H1 (cell line): ENCODE data around the gene GPSM1. TPM values are rescaled to one million over a fixed set of nuclear protein-coding genes. Genes with fewer than 3 reads are reported as not detected.

Experiments used
- CHD1 ChIP-seq: IDR thresholded peaks from 2 replicates; pipeline ENCODE4 v1.6.1; 2012; ENCODE audit warnings: low read depth, low read length, improper control_type of control experiment
- JUND ChIP-seq: IDR thresholded peaks from 2 replicates; pipeline ENCODE4 v1.6.1; 2011; ENCODE audit warnings: mild to moderate bottlenecking, improper control_type of control experiment, low read length
- TAF1 ChIP-seq: IDR thresholded peaks from 2 replicates; pipeline ENCODE4 v1.6.1; 2011; ENCODE audit warnings: mild to moderate bottlenecking, low read depth, low read length
- polyA plus RNA-seq, 7 experiments: library from polyadenylated mRNA; depleted of rRNA in 3 of 7; stranded (reverse) in 5 of 7; unstranded in 2 of 7; fragments of >200 nt in 5 of 7; fragments of 200-250 nt in 2 of 7; gene quantifications; 1 replicate in 5 of 7; 2 replicates in 1 of 7; 4 replicates in 1 of 7; pipeline versions ENCODE4 v1.2.1 to v1.2.3, GENCODE V29; 2011 to 2013; ENCODE audit warnings: missing spikeins in 2 of 7, mixed read lengths in 2 of 7
- total RNA-seq: library from RNA; stranded (reverse); fragmentation: NEBNext Ultra II Directional; extraction: Animal tissue kit (Norgen Biotek cat#: 25700); gene quantifications from 2 replicates; pipeline ENCODE4 v1.2.1, GENCODE V29; 2021
- TF ChIP-seq, protein P1 (sequence below): fragments of 300-600 bp; sonication (generic); IDR thresholded peaks from 2 replicates; pipeline ENCODE4 v1.7.1; 2012; ENCODE audit warnings: low read length, moderate library complexity, mild to moderate bottlenecking, inconsistent platforms; ENCODE audit not compliant: insufficient replicate concordance

GPSM1 gene
- total and polyA plus RNA-seq, 2 of the 8 experiments (the other 6 are each of a cell fraction or from before 2014, with no cell fraction given): 12.8 to 18.0 TPM

DNA sequence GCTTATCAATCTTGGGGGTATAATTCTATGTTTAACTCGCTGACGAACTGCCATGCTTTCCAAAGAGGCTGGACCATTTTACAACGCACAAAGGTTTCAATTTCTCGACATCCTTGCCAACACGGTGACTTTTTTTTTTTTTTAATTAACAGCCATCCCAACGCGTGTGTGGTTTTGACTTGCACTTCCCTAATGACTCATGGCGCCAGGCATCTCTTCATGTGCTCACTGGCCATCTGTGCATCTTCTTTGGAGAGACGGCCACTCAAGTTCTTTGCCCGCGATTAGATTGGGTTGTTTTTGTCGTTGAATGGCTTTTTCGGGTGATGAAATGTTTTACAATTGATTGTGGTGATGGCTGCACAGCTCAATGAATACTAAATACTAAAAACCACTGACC lies 58.7 kb downstream of the GPSM1 start (continued):
- TF ChIP-seq, protein P1, sequence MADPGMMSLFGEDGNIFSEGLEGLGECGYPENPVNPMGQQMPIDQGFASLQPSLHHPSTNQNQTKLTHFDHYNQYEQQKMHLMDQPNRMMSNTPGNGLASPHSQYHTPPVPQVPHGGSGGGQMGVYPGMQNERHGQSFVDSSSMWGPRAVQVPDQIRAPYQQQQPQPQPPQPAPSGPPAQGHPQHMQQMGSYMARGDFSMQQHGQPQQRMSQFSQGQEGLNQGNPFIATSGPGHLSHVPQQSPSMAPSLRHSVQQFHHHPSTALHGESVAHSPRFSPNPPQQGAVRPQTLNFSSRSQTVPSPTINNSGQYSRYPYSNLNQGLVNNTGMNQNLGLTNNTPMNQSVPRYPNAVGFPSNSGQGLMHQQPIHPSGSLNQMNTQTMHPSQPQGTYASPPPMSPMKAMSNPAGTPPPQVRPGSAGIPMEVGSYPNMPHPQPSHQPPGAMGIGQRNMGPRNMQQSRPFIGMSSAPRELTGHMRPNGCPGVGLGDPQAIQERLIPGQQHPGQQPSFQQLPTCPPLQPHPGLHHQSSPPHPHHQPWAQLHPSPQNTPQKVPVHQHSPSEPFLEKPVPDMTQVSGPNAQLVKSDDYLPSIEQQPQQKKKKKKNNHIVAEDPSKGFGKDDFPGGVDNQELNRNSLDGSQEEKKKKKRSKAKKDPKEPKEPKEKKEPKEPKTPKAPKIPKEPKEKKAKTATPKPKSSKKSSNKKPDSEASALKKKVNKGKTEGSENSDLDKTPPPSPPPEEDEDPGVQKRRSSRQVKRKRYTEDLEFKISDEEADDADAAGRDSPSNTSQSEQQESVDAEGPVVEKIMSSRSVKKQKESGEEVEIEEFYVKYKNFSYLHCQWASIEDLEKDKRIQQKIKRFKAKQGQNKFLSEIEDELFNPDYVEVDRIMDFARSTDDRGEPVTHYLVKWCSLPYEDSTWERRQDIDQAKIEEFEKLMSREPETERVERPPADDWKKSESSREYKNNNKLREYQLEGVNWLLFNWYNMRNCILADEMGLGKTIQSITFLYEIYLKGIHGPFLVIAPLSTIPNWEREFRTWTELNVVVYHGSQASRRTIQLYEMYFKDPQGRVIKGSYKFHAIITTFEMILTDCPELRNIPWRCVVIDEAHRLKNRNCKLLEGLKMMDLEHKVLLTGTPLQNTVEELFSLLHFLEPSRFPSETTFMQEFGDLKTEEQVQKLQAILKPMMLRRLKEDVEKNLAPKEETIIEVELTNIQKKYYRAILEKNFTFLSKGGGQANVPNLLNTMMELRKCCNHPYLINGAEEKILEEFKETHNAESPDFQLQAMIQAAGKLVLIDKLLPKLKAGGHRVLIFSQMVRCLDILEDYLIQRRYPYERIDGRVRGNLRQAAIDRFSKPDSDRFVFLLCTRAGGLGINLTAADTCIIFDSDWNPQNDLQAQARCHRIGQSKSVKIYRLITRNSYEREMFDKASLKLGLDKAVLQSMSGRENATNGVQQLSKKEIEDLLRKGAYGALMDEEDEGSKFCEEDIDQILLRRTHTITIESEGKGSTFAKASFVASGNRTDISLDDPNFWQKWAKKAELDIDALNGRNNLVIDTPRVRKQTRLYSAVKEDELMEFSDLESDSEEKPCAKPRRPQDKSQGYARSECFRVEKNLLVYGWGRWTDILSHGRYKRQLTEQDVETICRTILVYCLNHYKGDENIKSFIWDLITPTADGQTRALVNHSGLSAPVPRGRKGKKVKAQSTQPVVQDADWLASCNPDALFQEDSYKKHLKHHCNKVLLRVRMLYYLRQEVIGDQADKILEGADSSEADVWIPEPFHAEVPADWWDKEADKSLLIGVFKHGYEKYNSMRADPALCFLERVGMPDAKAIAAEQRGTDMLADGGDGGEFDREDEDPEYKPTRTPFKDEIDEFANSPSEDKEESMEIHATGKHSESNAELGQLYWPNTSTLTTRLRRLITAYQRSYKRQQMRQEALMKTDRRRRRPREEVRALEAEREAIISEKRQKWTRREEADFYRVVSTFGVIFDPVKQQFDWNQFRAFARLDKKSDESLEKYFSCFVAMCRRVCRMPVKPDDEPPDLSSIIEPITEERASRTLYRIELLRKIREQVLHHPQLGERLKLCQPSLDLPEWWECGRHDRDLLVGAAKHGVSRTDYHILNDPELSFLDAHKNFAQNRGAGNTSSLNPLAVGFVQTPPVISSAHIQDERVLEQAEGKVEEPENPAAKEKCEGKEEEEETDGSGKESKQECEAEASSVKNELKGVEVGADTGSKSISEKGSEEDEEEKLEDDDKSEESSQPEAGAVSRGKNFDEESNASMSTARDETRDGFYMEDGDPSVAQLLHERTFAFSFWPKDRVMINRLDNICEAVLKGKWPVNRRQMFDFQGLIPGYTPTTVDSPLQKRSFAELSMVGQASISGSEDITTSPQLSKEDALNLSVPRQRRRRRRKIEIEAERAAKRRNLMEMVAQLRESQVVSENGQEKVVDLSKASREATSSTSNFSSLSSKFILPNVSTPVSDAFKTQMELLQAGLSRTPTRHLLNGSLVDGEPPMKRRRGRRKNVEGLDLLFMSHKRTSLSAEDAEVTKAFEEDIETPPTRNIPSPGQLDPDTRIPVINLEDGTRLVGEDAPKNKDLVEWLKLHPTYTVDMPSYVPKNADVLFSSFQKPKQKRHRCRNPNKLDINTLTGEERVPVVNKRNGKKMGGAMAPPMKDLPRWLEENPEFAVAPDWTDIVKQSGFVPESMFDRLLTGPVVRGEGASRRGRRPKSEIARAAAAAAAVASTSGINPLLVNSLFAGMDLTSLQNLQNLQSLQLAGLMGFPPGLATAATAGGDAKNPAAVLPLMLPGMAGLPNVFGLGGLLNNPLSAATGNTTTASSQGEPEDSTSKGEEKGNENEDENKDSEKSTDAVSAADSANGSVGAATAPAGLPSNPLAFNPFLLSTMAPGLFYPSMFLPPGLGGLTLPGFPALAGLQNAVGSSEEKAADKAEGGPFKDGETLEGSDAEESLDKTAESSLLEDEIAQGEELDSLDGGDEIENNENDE: no peak
- no peak for TF ChIP-seq JUND
- TF ChIP-seq TAF1: no peak
- no peak for TF ChIP-seq CHD1
- TF ChIP-seq, all 59 proteins: peak for 0
